ENCODE measurements around the gene SMARCC1.

DNA sequence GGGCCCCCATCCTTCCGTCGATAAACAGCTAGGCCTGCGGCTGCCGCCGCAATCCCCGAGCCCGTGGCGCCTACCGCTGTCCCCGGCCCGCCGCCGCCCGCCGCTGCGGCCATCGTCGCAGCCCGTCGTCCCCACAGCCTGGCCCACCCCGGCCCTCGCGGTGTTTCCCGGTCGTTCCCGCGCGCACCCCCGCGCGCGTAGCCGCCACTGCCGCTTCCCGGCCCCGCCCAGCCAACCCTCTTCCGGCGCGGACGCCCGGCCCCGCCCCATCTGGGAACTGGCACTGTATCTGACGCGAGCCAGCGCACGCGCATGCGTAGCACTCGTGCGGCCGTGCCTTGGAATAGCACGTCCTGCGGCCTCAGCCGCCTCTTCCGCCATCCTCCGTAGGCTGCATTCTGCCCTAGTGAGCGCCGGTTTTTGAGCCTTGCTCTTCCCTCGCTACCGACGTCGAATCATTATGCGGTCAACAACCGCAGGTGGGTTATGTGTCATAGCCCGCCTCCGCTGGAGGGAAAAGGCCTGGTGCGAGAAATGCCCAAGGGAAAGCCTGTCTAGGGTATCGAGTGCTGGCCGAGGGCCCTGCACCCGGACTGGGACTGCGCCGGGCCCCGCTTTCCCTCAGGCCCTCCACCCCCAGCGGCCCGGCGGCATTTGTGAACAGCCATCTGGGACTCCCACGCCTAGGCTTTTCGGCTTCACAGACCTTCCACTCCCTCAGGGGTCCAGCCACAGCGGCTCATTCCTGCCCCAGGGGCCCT, at the start of gene SMARCC1:
- TF ChIP-seq, protein P1, sequence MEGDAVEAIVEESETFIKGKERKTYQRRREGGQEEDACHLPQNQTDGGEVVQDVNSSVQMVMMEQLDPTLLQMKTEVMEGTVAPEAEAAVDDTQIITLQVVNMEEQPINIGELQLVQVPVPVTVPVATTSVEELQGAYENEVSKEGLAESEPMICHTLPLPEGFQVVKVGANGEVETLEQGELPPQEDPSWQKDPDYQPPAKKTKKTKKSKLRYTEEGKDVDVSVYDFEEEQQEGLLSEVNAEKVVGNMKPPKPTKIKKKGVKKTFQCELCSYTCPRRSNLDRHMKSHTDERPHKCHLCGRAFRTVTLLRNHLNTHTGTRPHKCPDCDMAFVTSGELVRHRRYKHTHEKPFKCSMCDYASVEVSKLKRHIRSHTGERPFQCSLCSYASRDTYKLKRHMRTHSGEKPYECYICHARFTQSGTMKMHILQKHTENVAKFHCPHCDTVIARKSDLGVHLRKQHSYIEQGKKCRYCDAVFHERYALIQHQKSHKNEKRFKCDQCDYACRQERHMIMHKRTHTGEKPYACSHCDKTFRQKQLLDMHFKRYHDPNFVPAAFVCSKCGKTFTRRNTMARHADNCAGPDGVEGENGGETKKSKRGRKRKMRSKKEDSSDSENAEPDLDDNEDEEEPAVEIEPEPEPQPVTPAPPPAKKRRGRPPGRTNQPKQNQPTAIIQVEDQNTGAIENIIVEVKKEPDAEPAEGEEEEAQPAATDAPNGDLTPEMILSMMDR (IDR thresholded peaks at IDR 0.05) = peak in 2 of 4 experiments; percentile 37 to 59
- TF ChIP-seq POLR2A (IDR thresholded peaks at IDR 0.05) (peak; percentile 91), POLR2AphosphoS5 (IDR thresholded peaks at IDR 0.05) (peak; percentile 97)
